Measurements from ENCODE around the gene LSM2. TPM values are rescaled to one million over a fixed set of nuclear protein-coding genes. Genes with fewer than 3 reads are reported as not detected.

LSM2 gene
- total RNA-seq, 2 donors from 2014 or later, result 92.5 to 139 TPM

Other genes starting within 250 kb of the LSM2 start
- 100 to 1,000 TPM; 163 to 567 TPM for gene LTA, start 234.7 kb downstream of the LSM2 start, total RNA-seq
- 100 to 1,000 TPM in 1 of 2 donors, 10 to 100 TPM in 1; 69.5 to 199 TPM for gene TNF, start 231.4 kb downstream of the LSM2 start, total RNA-seq
- 100 to 1,000 TPM; 269 to 395 TPM for gene LTB, start 224.5 kb downstream of the LSM2 start, total RNA-seq
- 10 to 100 TPM in 1 of 2 donors, 1 to 10 TPM in 1; 8.1 to 28.7 TPM for gene LST1, start 220.7 kb downstream of the LSM2 start, total RNA-seq
- 10 to 100 TPM; 25.4 to 28.6 TPM for gene NCR3, start 214.0 kb downstream of the LSM2 start, total RNA-seq
- gene AIF1, start 191.7 kb downstream of the LSM2 start, total RNA-seq, result 10 to 100 TPM in 1 of 2 donors, 1 to 10 TPM in 1; 9.1 to 15.5 TPM
- gene PRRC2A, start 186.3 kb downstream of the LSM2 start, total RNA-seq, result 100 to 1,000 TPM; 226 to 237 TPM
- 100 to 1,000 TPM; 298 to 383 TPM for gene BAG6, start 154.3 kb downstream of the LSM2 start, total RNA-seq
- 1 to 10 TPM in 1 of 2 donors, under 1 TPM in 1; 0.76 to 1.3 TPM for gene APOM, start 151.1 kb downstream of the LSM2 start, total RNA-seq
- 10 to 100 TPM; 16.2 to 21.0 TPM for gene C6orf47, start 146.2 kb downstream of the LSM2 start, total RNA-seq
- 10 to 100 TPM; 30.1 to 39.0 TPM for gene GPANK1, start 142.0 kb downstream of the LSM2 start, total RNA-seq
- 100 to 1,000 TPM; 204 to 245 TPM for gene CSNK2B, start 140.9 kb downstream of the LSM2 start, total RNA-seq
- gene LY6G5B, start 137.0 kb downstream of the LSM2 start, total RNA-seq, result 10 to 100 TPM; 25.3 to 28.1 TPM
- gene LY6G5C, start 125.9 kb downstream of the LSM2 start, total RNA-seq, result 1 to 10 TPM; 2.2 to 5.0 TPM
- gene ABHD16A, start 103.6 kb downstream of the LSM2 start, total RNA-seq, result 10 to 100 TPM; 31.4 to 31.7 TPM
- not detected for gene LY6G6F, start 100.1 kb downstream of the LSM2 start, total RNA-seq
- gene LY6G6D, start 91.6 kb downstream of the LSM2 start, total RNA-seq, result not detected
- under 1 TPM in 1 of 2 donors, not detected in 1; 0.64 TPM for gene LY6G6C, start 85.2 kb downstream of the LSM2 start, total RNA-seq
- not detected for gene MPIG6B, start 83.6 kb downstream of the LSM2 start, total RNA-seq
- gene DDAH2, start 77.7 kb downstream of the LSM2 start, total RNA-seq, result 10 to 100 TPM in 1 of 2 donors, 1 to 10 TPM in 1; 9.4 to 23.8 TPM
- gene CLIC1, start 70.4 kb downstream of the LSM2 start, total RNA-seq, result 100 to 1,000 TPM; 406 to 482 TPM
- 10 to 100 TPM; 78.9 to 82.6 TPM for gene MSH5, start 67.0 kb downstream of the LSM2 start, total RNA-seq
- gene SAPCD1, start 44.3 kb downstream of the LSM2 start, total RNA-seq, result 10 to 100 TPM; 12.1 to 18.9 TPM
- gene VWA7, start 29.6 kb downstream of the LSM2 start, total RNA-seq, result 1 to 10 TPM; 2.9 to 4.2 TPM
- 100 to 1,000 TPM in 1 of 2 donors, 10 to 100 TPM in 1; 75.3 to 134 TPM for gene VARS1, start 11.2 kb downstream of the LSM2 start, total RNA-seq
- 1 to 10 TPM; 2.7 to 2.9 TPM for gene HSPA1L, start 8.3 kb upstream of the LSM2 start, total RNA-seq
- gene HSPA1A, start 8.6 kb upstream of the LSM2 start, total RNA-seq, result 100 to 1,000 TPM; 124 to 189 TPM
- 100 to 1,000 TPM in 1 of 2 donors, 10 to 100 TPM in 1; 78.4 to 118 TPM for gene HSPA1B, start 20.8 kb upstream of the LSM2 start, total RNA-seq
- gene NEU1, start 55.9 kb upstream of the LSM2 start, total RNA-seq, result 10 to 100 TPM; 19.3 to 22.3 TPM
- gene SLC44A4, start 72.0 kb upstream of the LSM2 start, total RNA-seq, result under 1 TPM in 1 of 2 donors, not detected in 1; 0.39 TPM
- 10 to 100 TPM; 41.2 to 55.3 TPM for gene EHMT2, start 90.7 kb upstream of the LSM2 start, total RNA-seq
- 1 to 10 TPM; 1.6 to 3.0 TPM for gene ZBTB12, start 95.1 kb upstream of the LSM2 start, total RNA-seq
- 1 to 10 TPM in 1 of 2 donors, under 1 TPM in 1; 0.58 to 4.7 TPM for gene C2, start 120.8 kb upstream of the LSM2 start, total RNA-seq
- gene CFB, start 139.1 kb upstream of the LSM2 start, total RNA-seq, result 1 to 10 TPM in 1 of 2 donors, not detected in 1; 1.5 TPM
- gene NELFE, start 152.0 kb upstream of the LSM2 start, total RNA-seq, result 10 to 100 TPM; 50.3 to 63.6 TPM
- gene SKIC2, start 152.2 kb upstream of the LSM2 start, total RNA-seq, result 10 to 100 TPM; 86.5 to 92.9 TPM
- gene DXO, start 165.2 kb upstream of the LSM2 start, total RNA-seq, result 10 to 100 TPM; 14.9 to 16.9 TPM
- gene C4A, start 175.1 kb upstream of the LSM2 start, total RNA-seq, result 1 to 10 TPM; 6.5 to 6.9 TPM
- gene C4B, start 207.8 kb upstream of the LSM2 start, total RNA-seq, result 1 to 10 TPM; 5.9 to 6.1 TPM
- gene CYP21A2, start 231.4 kb upstream of the LSM2 start, total RNA-seq, result under 1 TPM; 0.16 to 0.91 TPM

Measured in activated T-helper 17 cell treated with anti-CD3 and anti-CD28 coated beads, Interleukin-2, amount 50 U/mL, for 72 hours (primary cell).